SK-N-SH (cell line): ENCODE measurements around the gene GPR183.

Experiments used
- CHD2 ChIP-seq: fragments of 150-350 bp; IDR thresholded peaks from 2 replicates; pipeline ENCODE4 v1.6.1; 2018; ENCODE audit warnings: low read length; ENCODE audit not compliant: partially characterized antibody
- EP300 ChIP-seq, 2 experiments: IDR thresholded peaks; 2 replicates each; pipeline versions ENCODE4 v1.4.0 to v1.6.1; 2012; ENCODE audit warnings: borderline replicate concordance in 1 of 2, low read depth in 1 of 2, low read length in 1 of 2
- EZH2phosphoT487 ChIP-seq: fragments of 200-600 bp; sonication (generic); IDR thresholded peaks from 2 replicates; pipeline ENCODE4 v1.6.1; 2017; ENCODE audit warnings: low read depth, mixed run types, mild to moderate bottlenecking, antibody characterized with exemption, moderate library complexity, borderline replicate concordance
- GATA2 ChIP-seq: sonication (generic); formaldehyde crosslinking; IDR thresholded peaks from 2 replicates; pipeline ENCODE4 v1.5.0; 2020; ENCODE audit warnings: mild to moderate bottlenecking, missing genetic modification reagents
- MAX ChIP-seq: IDR thresholded peaks from 2 replicates; pipeline ENCODE4 v1.4.0; 2012; ENCODE audit warnings: low read depth
- MEF2A ChIP-seq: IDR thresholded peaks from 2 replicates; pipeline ENCODE4 v1.4.0; 2012; ENCODE audit warnings: low read depth, borderline replicate concordance
- RAD21 ChIP-seq: IDR thresholded peaks from 2 replicates; pipeline ENCODE4 v1.6.1; 2012; ENCODE audit warnings: mild to moderate bottlenecking, low read length
- TF ChIP-seq, protein P1 (sequence below): IDR thresholded peaks from 2 replicates; pipeline ENCODE4 v1.4.0; 2012; ENCODE audit warnings: low read depth, borderline replicate concordance
- TF ChIP-seq, protein P2 (sequence below): fragments of 200-600 bp; sonication (generic); IDR thresholded peaks from 2 replicates; pipeline ENCODE4 v1.6.1; 2017; ENCODE audit warnings: antibody characterized with exemption, mild to moderate bottlenecking, moderate library complexity

DNA sequence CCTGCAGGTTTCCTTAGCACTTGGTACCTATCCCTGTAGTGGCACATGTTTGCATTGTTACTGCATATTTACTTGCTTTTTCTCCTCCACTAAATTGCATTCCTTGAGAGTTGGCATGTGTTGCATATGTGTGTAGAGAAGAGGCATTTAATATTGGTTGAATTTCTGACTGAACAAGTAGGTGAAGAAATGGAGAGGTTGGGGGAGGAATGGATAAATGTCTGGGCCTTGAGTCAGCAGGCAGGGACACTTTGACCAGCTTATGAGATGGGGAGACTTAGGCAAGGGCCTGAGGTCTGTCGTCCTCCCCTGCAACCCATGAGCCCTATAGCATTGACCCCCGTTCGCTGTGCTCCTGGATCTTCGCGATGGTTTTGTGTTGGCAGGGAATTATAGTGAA lies 47.0 kb downstream of the GPR183 start:
- TF ChIP-seq RAD21 (no peak), EP300 (IDR thresholded peaks at IDR 0.05; ENCODE audit: borderline replicate concordance in 1 of 2, low read depth in 1 of 2, low read length in 1 of 2) (no peak), MAX (no peak), MEF2A (no peak), CHD2 (no peak), EZH2phosphoT487 (no peak), GATA2 (CRISPR knock-in tag) (no peak)
- TF ChIP-seq, protein P1, sequence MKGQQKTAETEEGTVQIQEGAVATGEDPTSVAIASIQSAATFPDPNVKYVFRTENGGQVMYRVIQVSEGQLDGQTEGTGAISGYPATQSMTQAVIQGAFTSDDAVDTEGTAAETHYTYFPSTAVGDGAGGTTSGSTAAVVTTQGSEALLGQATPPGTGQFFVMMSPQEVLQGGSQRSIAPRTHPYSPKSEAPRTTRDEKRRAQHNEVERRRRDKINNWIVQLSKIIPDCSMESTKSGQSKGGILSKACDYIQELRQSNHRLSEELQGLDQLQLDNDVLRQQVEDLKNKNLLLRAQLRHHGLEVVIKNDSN = no peak
- TF ChIP-seq, protein P2, sequence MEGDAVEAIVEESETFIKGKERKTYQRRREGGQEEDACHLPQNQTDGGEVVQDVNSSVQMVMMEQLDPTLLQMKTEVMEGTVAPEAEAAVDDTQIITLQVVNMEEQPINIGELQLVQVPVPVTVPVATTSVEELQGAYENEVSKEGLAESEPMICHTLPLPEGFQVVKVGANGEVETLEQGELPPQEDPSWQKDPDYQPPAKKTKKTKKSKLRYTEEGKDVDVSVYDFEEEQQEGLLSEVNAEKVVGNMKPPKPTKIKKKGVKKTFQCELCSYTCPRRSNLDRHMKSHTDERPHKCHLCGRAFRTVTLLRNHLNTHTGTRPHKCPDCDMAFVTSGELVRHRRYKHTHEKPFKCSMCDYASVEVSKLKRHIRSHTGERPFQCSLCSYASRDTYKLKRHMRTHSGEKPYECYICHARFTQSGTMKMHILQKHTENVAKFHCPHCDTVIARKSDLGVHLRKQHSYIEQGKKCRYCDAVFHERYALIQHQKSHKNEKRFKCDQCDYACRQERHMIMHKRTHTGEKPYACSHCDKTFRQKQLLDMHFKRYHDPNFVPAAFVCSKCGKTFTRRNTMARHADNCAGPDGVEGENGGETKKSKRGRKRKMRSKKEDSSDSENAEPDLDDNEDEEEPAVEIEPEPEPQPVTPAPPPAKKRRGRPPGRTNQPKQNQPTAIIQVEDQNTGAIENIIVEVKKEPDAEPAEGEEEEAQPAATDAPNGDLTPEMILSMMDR = no peak
